Psoas muscle (tissue), 8 donors: ENCODE results near the gene BMP10. TPM values are rescaled to one million over a fixed set of nuclear protein-coding genes. Genes with fewer than 3 reads are reported as not detected.

Experiments used
- ATAC-seq, 4 donors: fragments of 200-7000 bp; cut with Tn5 transposase; one replicate each; pipeline ENCODE4 v1.9.1; 2020; ENCODE audit warnings: moderate library complexity in 3 of 4, mild to moderate bottlenecking in 2 of 4
- DNase-seq, 2 donors: peaks; one replicate each; pipeline ENCODE4 v3.0.0-alpha.2; 2020
- H3K27ac ChIP-seq: fragments of 200-600 bp; one replicate; pipeline ENCODE4 v1.8.0; 2022
- H3K27me3 ChIP-seq, 3 donors: fragments of 200-600 bp in 1 of 3; one replicate each; pipeline versions ENCODE4 v1.6.1 to v1.8.0; 2013 to 2022; ENCODE audit warnings: low read length in 2 of 3, mild to moderate bottlenecking in 2 of 3, moderate library complexity in 1 of 3; ENCODE audit not compliant: insufficient read depth in 3 of 3
- H3K36me3 ChIP-seq, 2 donors: fragments of 200-600 bp in 1 of 2; one replicate each; pipeline versions ENCODE4 v1.6.1 to v1.8.0; 2013 to 2022; ENCODE audit warnings: low read depth in 1 of 2, mild to moderate bottlenecking in 1 of 2, moderate library complexity in 1 of 2; ENCODE audit not compliant: insufficient read depth in 1 of 2
- H3K4me1 ChIP-seq: fragments of 200-600 bp; one replicate; pipeline ENCODE4 v1.8.0; 2022
- H3K4me3 ChIP-seq: fragments of 200-600 bp; one replicate; pipeline ENCODE4 v1.8.0; 2022; ENCODE audit warnings: mild to moderate bottlenecking
- H3K9me3 ChIP-seq: fragments of 200-600 bp; one replicate; pipeline ENCODE4 v1.8.0; 2022
- CTCF ChIP-seq: fragments of 200-600 bp; IDR thresholded peaks from one replicate; pipeline ENCODE4 v1.8.0; 2022; ENCODE audit warnings: antibody characterized with exemption
- whole genome bisulfite sequencing, 3 donors: extraction: QIAGEN DNeasy Blood & Tissue Kit; methylation state at CpG; one replicate each; pipeline versions ENCODE4 v1.1.6 to v1.1.7; 2013; 5-methylcytosine and 5-hydroxymethylcytosine counted together
- intact Hi-C, 2 donors: fragments of 100-400 bp; cut with DNase I; formaldehyde crosslinking; loops; one replicate each; pipeline versions ENCODE4 v1.11.0 to v1.14.2; 2022
- polyA plus RNA-seq, 3 donors: library from polyadenylated mRNA; stranded (reverse); fragments of 200-250 nt; gene quantifications; one replicate each; pipeline ENCODE4 v1.2.3, GENCODE V29; 2013
- total RNA-seq, 4 donors: library from RNA; stranded (reverse); fragmentation: NEBNext Ultra II Directional in 2 of 4; extraction: Animal tissue kit (Norgen Biotek cat#: 25700) in 2 of 4; gene quantifications; one replicate each; pipeline versions ENCODE4 v1.2.1 to v1.2.4, GENCODE V29; 2021 to 2023
- donor health status: healthy with polysubstance abuse.
- donor health status: DM: no; HTN: no; CAD: no; lungs with moderate emphysema.
- donor health status: Bipolar disorder and iron deficiency.
- donor health status: healthy.
- donor health status: DM: yes; HTN: yes; CAD: no.
- donor health status: DM: no; HTN: no; CAD: no.
- donor health status: DM: no; HTN: no; CAD: no.
- donor health status: DM: yes; HTN: yes; CAD: no.

Gene BMP10
- total and polyA plus RNA-seq, 7 donors: 0.17 to 0.27 TPM; not detected in 5

GRCh38 chr2:68916226-68916625, 45.0 kb upstream of the BMP10 start:
- Histone ChIP-seq H3K27me3 (no peaks in the 10 kb centered on the region), H3K4me1 (no peaks in the 10 kb centered on the region), H3K27ac (no peak overlapping the region), H3K36me3 (no peaks in the 10 kb centered on the region), H3K4me3 (no peak overlapping the region), H3K9me3 (no peaks in the 10 kb centered on the region)
- TF ChIP-seq CTCF: no peak
- 21 to 38% (median 29%) methylated on average over 1 of the region's 1 CpG for WGBS, 3 donors
- DNase-seq (no peak), ATAC-seq (no peak)
- intact Hi-C loops: no loop called here

- H3K9me3 ChIP-seq: no peaks in the 10 kb centered on the region
- H3K4me3 ChIP-seq: no peak overlapping the region
- H3K36me3 ChIP-seq: no peaks in the 10 kb centered on the region
- no peak for ATAC-seq
- no peak overlapping the region for H3K27ac ChIP-seq
- TF ChIP-seq CTCF: no peak
- WGBS, 3 donors: 91 to 97% (median 94%) methylated on average over 4 of the region's 4 CpGs
- H3K27me3 ChIP-seq: no peaks in the 10 kb centered on the region
- intact Hi-C loops: no loop called here
- H3K4me1 ChIP-seq: no peaks in the 10 kb centered on the region
- DNase-seq: no peak
Measured at GRCh38 chr2:68915393-68915792, 44.2 kb upstream of the BMP10 start.

GRCh38 chr2:68913359-68913758, 42.2 kb upstream of the BMP10 start:
- no peak for TF ChIP-seq CTCF
- ATAC-seq (no peak), DNase-seq (no peak)
- WGBS, 3 donors: 94 to 98% (median 95%) methylated on average over 3 of the region's 3 CpGs
- intact Hi-C loops: no loop called here
- Histone ChIP-seq H3K36me3 (no peaks in the 10 kb centered on the region), H3K27me3 (no peaks in the 10 kb centered on the region), H3K4me1 (no peaks in the 10 kb centered on the region), H3K9me3 (no peaks in the 10 kb centered on the region), H3K4me3 (no peak overlapping the region), H3K27ac (no peak overlapping the region)

GRCh38 chr2:68912732-68913131, 41.5 kb upstream of the BMP10 start:
- Histone ChIP-seq H3K27ac (no peak overlapping the region), H3K9me3 (no peaks in the 10 kb centered on the region), H3K36me3 (no peaks in the 10 kb centered on the region), H3K4me3 (no peak overlapping the region), H3K27me3 (no peaks in the 10 kb centered on the region), H3K4me1 (no peaks in the 10 kb centered on the region)
- WGBS, 3 donors: 15 to 53% (median 22%) methylated on average over 2 of the region's 2 CpGs
- intact Hi-C loops: no loop called here
- DNase-seq: no peak
- ATAC-seq: no peak
- no peak for TF ChIP-seq CTCF

GRCh38 chr2:68912111-68912510, 40.9 kb upstream of the BMP10 start:
- Histone ChIP-seq H3K9me3 (no peaks in the 10 kb centered on the region), H3K27me3 (no peaks in the 10 kb centered on the region), H3K4me3 (no peak overlapping the region), H3K27ac (no peak overlapping the region), H3K4me1 (no peaks in the 10 kb centered on the region), H3K36me3 (no peaks in the 10 kb centered on the region)
- DNase-seq (no peak), ATAC-seq (no peak)
- WGBS, 3 donors: 91 to 96% (median 95%) methylated on average over 3 of the region's 3 CpGs
- intact Hi-C loops: no loop called here
- no peak for TF ChIP-seq CTCF
